C4-2B (cell line): ENCODE measurements around the gene GPHB5.

Experiments used
- H3K27ac ChIP-seq: fragments of 450-650 bp; 2 replicates; pipeline ENCODE4 v1.5.1; 2017
- ZFX ChIP-seq: fragments of 450-650 bp; IDR thresholded peaks from 2 replicates; pipeline ENCODE4 v1.6.1; 2017
- TF ChIP-seq, protein P1 (sequence below): fragments of 450-650 bp; conservative IDR thresholded peaks from 2 replicates; pipeline ENCODE4 v1.5.1; 2017; ENCODE audit warnings: mild to moderate bottlenecking

GPHB5 gene

DNA sequence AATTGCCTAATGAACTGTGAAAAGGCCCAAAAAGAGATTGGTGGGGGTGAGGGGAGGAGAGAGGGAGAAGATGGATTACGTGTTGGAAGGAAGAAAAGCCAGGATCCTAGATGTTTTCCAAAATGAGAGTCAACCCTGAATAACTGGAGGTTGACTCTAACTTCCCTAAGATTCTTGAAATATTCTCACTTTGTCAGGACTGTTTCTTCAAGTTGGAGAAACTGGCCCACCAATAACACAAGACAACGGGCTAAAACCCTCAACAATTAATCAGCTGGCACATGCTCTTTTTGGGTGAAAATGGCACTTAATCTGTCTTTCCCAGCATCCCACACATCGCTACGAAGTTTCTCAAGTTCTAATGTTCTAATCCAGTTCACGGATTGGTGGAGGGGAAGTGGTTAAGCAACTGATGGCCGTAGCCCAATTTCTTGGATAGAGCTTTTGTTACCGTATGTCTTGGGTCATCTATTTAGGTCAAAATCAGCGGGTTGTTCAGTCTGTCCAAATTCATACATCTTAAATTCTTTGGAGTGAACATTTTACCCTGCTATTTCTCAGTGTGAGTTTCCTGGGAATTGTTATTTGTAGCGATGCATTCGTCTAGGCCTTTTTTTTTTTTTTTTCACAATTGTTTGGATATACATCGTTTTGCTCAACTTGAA, 49.0 kb downstream of the GPHB5 start:
- no peak for TF ChIP-seq ZFX
- TF ChIP-seq, protein P1, sequence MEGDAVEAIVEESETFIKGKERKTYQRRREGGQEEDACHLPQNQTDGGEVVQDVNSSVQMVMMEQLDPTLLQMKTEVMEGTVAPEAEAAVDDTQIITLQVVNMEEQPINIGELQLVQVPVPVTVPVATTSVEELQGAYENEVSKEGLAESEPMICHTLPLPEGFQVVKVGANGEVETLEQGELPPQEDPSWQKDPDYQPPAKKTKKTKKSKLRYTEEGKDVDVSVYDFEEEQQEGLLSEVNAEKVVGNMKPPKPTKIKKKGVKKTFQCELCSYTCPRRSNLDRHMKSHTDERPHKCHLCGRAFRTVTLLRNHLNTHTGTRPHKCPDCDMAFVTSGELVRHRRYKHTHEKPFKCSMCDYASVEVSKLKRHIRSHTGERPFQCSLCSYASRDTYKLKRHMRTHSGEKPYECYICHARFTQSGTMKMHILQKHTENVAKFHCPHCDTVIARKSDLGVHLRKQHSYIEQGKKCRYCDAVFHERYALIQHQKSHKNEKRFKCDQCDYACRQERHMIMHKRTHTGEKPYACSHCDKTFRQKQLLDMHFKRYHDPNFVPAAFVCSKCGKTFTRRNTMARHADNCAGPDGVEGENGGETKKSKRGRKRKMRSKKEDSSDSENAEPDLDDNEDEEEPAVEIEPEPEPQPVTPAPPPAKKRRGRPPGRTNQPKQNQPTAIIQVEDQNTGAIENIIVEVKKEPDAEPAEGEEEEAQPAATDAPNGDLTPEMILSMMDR: no peak

DNA sequence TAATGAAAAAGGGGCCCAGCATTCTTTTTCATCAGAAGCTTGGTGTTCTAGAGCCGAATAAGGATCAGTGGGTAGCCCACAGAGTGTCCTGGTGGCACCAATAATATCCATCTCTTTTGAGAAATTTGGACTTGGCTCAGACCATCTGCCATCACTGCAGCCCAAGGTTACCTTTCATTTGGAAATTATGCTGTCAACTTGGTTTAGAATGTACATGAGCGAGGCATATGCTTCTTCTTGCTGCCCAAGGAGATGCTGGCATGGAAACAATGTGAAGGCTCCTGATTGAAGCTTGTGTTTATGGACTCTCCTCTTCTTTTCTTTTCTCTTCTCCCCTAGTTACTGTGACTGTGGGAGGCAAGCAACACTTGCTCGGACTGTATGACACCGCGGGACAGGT, 50.0 kb downstream of the GPHB5 start:
- no peak overlapping the region for H3K27ac ChIP-seq
- TF ChIP-seq, protein P1: no peak
- no peak for TF ChIP-seq ZFX

More for the DNA sequence above, 49.0 kb downstream of the GPHB5 start:
- H3K27ac ChIP-seq: no peak overlapping the region

DNA sequence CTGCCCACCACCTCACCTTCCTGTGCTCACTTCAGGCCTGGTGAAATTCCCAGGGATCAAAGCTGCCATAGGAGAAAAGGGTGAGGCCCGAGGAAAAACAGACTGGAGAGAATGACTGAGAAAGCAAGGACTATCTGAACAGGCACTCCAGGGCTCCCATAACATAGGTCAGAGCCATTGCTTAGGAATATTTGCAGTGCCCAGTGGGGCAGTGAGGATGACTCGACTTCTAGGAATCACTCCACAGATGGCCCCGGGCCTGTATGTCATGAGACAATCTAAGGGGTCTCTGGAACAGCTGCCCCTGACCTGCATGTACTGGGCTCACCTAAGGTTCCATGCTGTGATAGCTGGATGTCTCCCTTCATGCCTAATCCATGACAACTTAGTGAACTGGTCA, 51.6 kb downstream of the GPHB5 start:
- H3K27ac ChIP-seq: no peak overlapping the region
- no peak for TF ChIP-seq ZFX
- TF ChIP-seq, protein P1: no peak

DNA sequence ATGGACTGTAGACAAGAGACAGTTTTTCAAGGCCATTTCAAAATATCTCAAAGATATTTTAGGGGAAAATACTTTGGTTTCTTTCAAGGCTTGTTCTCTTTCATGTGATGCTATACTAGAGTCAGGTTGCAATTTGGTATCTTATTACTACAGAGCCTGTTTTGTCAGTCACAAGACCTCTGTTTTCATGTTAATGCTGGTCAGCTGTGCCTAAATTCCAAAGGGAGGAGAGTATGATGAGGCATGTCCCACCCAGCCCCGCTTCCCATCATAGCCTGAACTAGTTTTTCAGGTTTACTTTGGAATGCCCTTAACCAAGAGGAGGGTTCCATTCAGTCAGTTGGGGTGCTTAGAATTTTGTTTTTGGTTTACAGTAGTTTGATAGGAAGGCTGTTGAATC, 52.6 kb downstream of the GPHB5 start:
- TF ChIP-seq, protein P1: no peak
- no peak for TF ChIP-seq ZFX
- no peak overlapping the region for H3K27ac ChIP-seq
